ENCODE data around the gene DDB1.

DDB1 gene

GRCh38 chr11:61294717-61295595 is 37.9 kb downstream of the DDB1 start, which contains the start of gene VWCE:
VWCE (minus strand) TSS chr11:61295316; CDS start chr11:61295037, 279 bp downstream.
- no peak for DNase-seq (ENCODE audit: low read depth)

- no peak for DNase-seq (ENCODE audit: low read depth)
Observed at GRCh38 chr11:61293867-61294716, 38.8 kb downstream of the DDB1 start.

DNA sequence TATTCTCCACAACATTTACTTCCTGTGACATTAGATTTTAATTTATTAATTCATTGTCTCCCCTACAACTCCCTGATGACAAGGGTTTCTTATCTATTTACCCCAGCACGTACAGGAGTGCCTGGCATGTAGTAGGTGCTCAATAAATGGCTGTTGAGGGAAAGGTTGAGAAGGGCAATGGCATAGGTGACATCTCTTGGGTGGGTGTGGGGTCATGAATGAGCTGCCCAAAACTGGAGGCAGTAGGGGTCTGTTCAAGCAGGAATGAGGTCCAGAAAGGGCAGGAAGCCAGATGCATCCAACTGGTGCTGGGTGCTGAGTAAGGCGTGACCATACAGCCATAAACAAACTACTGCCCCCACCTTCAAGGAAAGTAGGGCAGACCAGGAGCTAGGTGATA is 40.5 kb downstream of the DDB1 start:
- no peak for DNase-seq (ENCODE audit: low read depth)

GRCh38 chr11:61290905-61291690 is 41.8 kb downstream of the DDB1 start:
- no peak for DNase-seq (ENCODE audit: low read depth)

DNA sequence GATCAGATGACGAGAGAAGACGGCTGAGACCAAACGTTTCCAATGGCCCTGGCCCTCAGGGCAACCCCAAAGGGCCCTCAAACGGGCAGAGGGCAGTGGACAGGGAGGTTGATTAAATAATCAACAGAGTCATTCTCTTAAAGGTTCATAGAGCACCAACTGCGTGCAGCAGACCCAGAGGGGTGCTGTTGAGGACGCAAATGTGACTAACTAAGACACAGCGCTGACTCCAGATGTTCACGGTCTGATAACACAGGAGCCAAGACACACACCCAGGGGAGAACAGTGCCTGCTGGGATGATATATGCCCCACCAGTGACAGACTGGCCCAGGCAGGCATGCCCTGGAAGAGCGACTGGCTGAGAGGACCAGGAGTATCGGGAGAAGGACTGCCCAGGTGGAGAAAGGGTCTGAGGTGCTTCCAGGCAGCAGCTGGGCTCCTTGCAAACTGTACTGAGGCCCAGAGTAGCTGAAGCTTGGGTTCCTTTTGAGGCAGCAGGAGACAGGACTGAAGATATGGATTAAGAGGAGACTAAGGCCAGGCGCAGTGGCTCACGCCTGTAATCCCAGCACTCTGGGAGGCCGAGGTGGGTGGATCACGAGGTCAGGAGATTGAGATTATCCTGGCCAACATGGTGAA is 45.4 kb downstream of the DDB1 start:
- DNase-seq (ENCODE audit: low read depth) = no peak

- no peak for DNase-seq (ENCODE audit: low read depth)
Observed at GRCh38 chr11:61283613-61284012, 49.3 kb downstream of the DDB1 start.

GRCh38 chr11:61281581-61282250 is 51.2 kb downstream of the DDB1 start:
- DNase-seq (ENCODE audit: low read depth) = no peak

GRCh38 chr11:61280883-61281580 is 51.9 kb downstream of the DDB1 start:
- no peak for DNase-seq (ENCODE audit: low read depth)

GRCh38 chr11:61279934-61280659 is 52.8 kb downstream of the DDB1 start:
- DNase-seq (ENCODE audit: low read depth) = no peak

DNA sequence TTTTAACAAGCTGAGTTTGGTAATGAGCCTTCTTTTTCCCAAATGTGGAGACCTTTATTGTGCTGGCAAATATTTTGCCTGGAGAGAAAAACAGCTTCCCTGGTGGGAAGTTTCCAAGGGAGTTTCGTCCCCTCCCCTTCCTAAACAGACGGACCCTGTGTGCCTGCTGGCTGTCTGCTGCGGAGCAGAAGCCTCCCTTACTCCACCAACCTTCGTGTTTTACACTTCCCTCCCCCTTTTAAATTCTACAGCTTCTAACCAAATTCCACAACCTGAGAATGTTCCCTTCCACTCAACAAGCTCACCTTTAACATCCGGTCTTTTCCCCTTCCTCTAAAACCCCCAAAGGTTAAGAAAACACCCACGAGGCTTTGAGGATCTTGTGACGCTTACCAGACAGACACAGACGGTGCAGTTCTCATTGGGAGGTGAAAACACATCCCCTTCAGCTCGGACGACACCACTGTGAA is 54.9 kb downstream of the DDB1 start:
- no peak for DNase-seq (ENCODE audit: low read depth)

DNA sequence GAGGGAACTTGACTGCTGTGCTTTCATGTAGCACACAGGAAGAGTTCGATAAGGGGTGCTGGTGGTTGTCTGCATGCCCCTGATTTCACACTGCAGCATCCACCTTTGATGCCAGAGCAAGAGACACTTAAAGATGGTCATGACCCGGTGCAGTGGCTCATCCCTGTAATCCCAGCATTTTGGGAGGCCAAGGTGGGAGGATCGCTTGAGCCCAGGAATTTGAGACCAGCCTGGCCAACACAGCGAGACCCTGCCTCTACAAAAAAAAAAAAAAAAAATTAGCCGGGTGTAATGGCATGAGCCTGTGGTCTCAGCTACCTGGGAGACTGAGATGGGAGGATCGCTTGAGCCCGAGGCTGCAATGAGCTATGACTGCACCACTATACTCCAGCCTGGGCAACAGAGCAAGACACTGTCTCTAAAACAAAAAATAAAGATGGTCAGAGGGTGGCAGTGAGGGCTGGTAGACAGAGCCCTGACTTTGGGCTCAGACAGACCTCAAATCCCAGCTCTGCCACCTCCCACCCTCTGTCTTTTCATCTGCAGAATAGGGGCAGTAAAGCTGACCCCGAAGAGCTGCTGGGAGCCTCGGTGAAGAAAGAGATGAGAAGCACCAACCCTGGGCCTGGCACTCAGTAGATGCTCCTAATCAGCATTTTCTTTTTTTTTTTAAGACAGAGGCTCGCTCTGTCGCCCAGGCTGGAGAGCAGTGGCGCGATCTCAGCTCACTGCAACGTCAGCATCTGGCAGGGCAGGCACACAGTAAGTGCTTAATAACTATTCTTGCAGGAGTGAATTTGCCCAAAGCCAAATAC is 55.5 kb downstream of the DDB1 start:
- no peak for DNase-seq (ENCODE audit: low read depth)

- no peak for DNase-seq (ENCODE audit: low read depth)
Observed at GRCh38 chr11:61275191-61275590, 57.7 kb downstream of the DDB1 start.

GRCh38 chr11:61274084-61274483 is 58.8 kb downstream of the DDB1 start:
- no peak for DNase-seq (ENCODE audit: low read depth)

DNA sequence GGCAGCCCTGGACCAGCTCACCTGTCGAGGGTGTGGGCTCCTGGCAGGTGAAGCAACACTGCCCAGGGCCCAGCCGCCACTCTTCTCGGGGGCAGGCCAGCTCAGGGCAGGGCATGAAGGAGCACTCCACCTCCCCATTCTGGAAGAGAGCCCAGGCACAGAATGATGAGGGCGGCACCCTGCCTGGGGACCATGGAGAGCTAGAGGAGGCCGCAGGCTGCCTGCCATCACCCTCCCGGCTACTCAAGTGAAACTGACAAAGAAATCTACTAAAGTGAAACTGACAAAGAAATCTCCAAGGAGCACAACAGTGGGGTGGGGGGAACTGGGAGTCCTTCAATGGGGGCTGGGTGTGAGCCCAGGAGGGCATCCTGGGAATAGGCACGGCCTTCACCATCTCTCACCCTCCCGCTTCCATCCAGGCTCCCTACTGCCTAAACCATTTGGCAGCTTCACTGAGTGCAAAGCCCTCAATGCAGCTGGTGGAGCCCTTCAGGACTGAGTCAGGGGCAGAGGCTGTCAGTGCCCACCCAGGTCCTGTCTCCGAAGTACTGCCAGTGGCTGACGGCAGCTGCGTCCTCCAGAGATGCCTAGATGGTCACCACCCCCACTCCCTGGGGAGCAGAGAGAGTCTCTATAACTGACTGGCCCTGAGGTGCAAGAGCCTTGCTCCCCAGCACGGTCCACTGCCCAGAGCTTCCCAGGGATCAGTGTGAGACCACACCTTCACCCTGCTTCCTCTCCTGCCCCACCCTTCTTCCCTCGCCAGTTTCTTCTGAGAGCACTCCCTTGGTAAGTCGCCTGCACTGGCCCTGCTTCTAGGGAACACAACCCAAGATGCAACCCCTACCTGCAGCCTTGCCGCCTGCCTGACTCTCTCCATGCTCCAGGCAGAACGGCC is 59.5 kb downstream of the DDB1 start:
- DNase-seq (ENCODE audit: low read depth) = no peak

DNA sequence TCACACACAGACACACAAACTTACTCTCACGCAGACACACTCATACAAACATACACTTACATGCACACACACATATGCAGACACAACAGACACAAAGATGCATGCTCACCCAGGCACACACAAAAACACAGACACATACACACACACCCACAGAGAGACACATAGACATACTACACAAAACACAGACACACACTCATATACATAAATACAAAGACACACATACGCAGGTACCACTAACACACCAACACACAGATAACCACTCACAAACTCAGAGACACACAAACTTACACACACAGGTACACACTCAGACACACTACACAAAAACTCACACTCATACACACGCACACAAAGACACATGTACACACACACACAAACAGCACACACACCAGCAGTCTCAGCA is 60.2 kb downstream of the DDB1 start:
- DNase-seq (ENCODE audit: low read depth) = no peak

DNA sequence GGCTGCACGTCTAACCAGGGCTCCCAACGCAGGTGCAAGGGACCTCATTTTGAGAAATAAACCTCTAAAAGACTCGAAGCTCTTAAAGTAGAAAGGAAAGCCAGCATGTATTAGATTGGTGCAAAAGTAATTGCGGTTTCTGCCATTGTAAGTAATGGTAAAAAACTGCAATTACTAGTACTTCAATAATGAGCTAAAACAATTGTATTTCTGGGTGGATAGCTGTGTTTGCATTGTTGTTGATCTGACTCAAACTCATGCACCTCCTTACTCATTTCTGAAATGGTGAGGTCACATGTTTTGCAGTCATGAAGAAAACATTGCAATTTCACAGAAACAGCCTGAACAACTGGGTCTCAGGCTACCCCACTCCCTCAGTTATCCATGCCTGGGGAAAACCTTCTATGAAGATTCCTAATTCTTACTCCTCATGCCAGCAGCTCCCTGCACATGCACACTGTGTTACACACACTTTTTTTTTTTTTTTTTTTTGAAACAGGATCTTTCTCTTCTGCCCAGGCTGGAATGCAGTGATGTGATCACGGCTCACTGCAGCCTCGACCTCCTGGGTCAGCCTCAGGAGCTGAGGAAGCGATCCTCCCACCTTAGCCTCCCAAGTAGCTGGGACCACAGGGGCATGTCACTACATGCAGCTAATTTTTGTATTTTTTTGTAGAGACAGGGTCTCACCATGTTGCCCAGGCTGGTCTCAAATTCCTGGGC is 62.4 kb downstream of the DDB1 start:
- no peak for DNase-seq (ENCODE audit: low read depth)
